VCaP (cell line): ENCODE measurements around the gene OLFM2.
A peak's percentile ranks its signal among the peaks of the same experiment; 100 is the strongest.

Experiments used
- H3K27ac ChIP-seq: fragments of 450-650 bp; 2 replicates; pipeline ENCODE4 v1.5.1; 2017
- CTCF ChIP-seq: fragments of 450-650 bp; conservative IDR thresholded peaks from 2 replicates; pipeline ENCODE4 v1.5.1; 2017; ENCODE audit warnings: mild to moderate bottlenecking, moderate library complexity

OLFM2 gene

GRCh38 chr19:9936326-9937000 lies at the start of gene OLFM2:
Gene OLFM2 (minus strand): TSS chr19:9936515. CDS start chr19:9936366, 149 bp downstream.
- H3K27ac ChIP-seq: peak within 1 kb of the TSS; percentile 46; the same call in 1 of the 2 replicates
- no peak for TF ChIP-seq CTCF

DNA sequence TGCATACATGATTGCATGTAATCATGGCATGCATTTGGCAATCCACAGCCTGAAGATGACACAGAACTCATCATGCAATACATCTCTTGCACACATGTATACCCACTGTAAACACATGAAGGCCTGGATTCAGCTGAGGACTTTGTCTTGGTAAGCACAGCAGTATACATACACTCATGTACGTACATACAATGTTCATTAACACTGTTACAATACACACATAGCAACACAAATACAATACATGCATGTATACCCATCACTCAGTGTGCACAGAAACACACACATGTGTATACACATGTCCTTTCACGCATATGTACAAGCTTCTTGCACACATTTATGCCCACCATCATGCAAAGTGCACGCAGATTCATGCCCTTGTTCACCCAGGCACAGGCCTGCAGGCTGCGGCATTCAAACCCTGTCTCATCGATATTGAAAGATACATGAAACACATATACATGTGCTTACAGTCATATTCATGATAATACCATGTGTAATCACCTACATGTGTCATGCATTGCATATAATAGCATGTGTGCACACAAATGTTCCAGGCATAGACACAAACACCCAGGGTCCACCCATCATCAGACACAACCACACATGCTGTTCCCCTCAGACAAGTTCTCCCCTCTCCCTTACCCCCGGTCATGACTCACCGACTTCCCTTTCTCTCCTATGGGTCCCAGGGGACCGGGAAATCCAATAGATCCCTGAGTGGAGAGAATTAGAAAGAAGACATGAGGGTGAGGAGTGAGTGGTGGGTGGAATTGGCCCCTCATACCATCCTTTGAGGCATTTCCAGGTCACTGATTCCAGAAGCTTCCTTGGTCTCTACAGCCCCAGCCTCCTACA lies 45.3 kb upstream of the OLFM2 start:
- H3K27ac ChIP-seq: no peak overlapping the region
- no peak for TF ChIP-seq CTCF

DNA sequence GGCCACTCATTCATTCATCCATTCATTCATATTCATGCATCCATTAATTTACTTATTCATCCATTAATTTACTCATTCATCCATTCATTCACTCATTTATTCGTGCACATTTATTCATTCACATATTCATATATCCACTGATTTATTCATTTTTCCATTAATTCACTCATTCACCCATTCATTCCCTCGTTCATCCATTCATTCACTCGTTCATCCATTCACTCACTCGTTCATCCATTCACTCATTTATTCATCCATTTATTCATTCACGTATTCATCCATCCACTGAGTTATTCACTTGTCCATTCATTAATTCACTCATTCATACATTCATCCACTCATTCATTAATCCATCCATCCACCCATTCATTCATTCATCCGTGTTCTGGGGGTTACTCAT lies 35.8 kb upstream of the OLFM2 start:
- H3K27ac ChIP-seq: no peak overlapping the region
- TF ChIP-seq CTCF: no peak

GRCh38 chr19:9971166-9971897 lies 35.0 kb upstream of the OLFM2 start:
- TF ChIP-seq CTCF: no peak
- H3K27ac ChIP-seq: no peak overlapping the region

DNA sequence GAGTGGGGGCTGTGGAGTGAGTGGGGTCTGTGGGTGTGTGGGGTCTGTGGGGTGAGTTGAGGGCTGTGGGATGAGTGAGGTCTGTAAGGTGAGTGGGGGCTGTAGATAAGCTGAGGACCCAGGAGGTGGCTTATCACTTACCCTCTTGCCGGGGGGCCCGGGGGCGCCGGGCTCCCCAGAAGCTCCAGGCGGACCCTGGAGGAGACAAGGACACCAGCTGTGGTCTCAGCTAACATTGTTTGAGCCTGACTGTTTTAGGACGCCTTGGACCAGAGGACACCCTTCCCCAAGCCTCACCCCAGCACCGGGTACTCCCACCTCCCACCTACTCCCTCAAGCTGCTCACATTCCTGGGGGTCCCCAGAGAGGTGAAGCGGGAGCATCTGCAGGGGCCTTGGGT lies 34.2 kb upstream of the OLFM2 start:
- TF ChIP-seq CTCF: no peak
- H3K27ac ChIP-seq: no peak overlapping the region

- no peak for TF ChIP-seq CTCF
- H3K27ac ChIP-seq: no peak overlapping the region
Measured at GRCh38 chr19:9969688-9969975, 33.3 kb upstream of the OLFM2 start.
